ENCODE results near the gene TUBA3D. TPM values are rescaled to one million over a fixed set of nuclear protein-coding genes. Genes with fewer than 3 reads are reported as not detected.

Gene TUBA3D
- total RNA-seq, 1 donor from 2014 or later = not detected

Small RNA genes within 50 kb of the gene (microRNA-seq; reads per million reads assigned to microRNA genes)
- gene MIR4784 (ENCODE audit: unreplicated experiment) = not detected

Other genes starting within 250 kb of the TUBA3D start
- gene RAB6D, start 112.0 kb upstream of the TUBA3D start, total RNA-seq (ENCODE audit: unreplicated experiment) = not detected
- 100 TPM for gene MZT2A, start 16.3 kb downstream of the TUBA3D start, total RNA-seq (ENCODE audit: unreplicated experiment)
- gene CCDC74A, start 51.8 kb downstream of the TUBA3D start, total RNA-seq (ENCODE audit: unreplicated experiment) = 0.54 TPM